GM12878 (cell line): Measurements from ENCODE around the gene SSR3. TPM values are rescaled to one million over a fixed set of nuclear protein-coding genes. Genes with fewer than 3 reads are reported as not detected.

Source experiments
- CEBPB ChIP-seq, 2 experiments: fragments of 150-350 bp in 1 of 2; IDR thresholded peaks; 2 replicates each; pipeline ENCODE4 v1.6.1; 2012 to 2014; ENCODE audit warnings: low read depth in 2 of 2, low read length in 2 of 2, borderline replicate concordance in 1 of 2, inconsistent platforms in 1 of 2
- CEBPZ ChIP-seq: fragments of 150-350 bp; IDR thresholded peaks from 2 replicates; pipeline ENCODE4 v1.6.1; 2016; ENCODE audit warnings: low read depth, low read length
- HCFC1 ChIP-seq: fragments of 150-350 bp; IDR thresholded peaks from 2 replicates; pipeline ENCODE4 v1.6.1; 2014; ENCODE audit warnings: low read length
- ZBTB33 ChIP-seq: fragments of 450-650 bp; IDR thresholded peaks from 2 replicates; pipeline ENCODE4 v1.6.1; 2017; ENCODE audit warnings: mild to moderate bottlenecking
- ZNF592 ChIP-seq: fragments of 450-650 bp; IDR thresholded peaks from 2 replicates; pipeline ENCODE4 v1.6.1; 2017; ENCODE audit warnings: mild to moderate bottlenecking, moderate library complexity
- polyA plus RNA-seq, 11 experiments: library from polyadenylated mRNA; depleted of rRNA in 4 of 11; unstranded in 6 of 11; stranded (reverse) in 5 of 11; fragments of >200 nt; fragmentation: Nextera tagmentation in 4 of 11; fragmentation: Illumina TruSeq in 1 of 11; extraction: Ambion mirVana in 4 of 11; extraction: Trizol in 1 of 11; gene quantifications; 1 replicate in 1 of 11; 2 replicates in 10 of 11; pipeline versions ENCODE4 v1.2.1 to v1.2.3, GENCODE V29; 2011 to 2016; ENCODE audit warnings: inconsistent platforms in 2 of 11, missing spikeins in 2 of 11, low read depth in 1 of 11
- total RNA-seq, 4 experiments: library from RNA; depleted of rRNA in 3 of 4; stranded (reverse); fragments of >200 nt in 3 of 4; fragmentation: Illumina TruSeq in 1 of 4; extraction: Trizol in 1 of 4; gene quantifications; 2 replicates each; pipeline versions ENCODE4 v1.2.1 to v1.2.3, GENCODE V29; 2013 to 2021

Gene SSR3
- total and polyA plus RNA-seq, 10 of the 15 experiments (the other 5 are each of a cell fraction or from before 2014, with no cell fraction given): 133 to 345 (median 191) TPM

DNA sequence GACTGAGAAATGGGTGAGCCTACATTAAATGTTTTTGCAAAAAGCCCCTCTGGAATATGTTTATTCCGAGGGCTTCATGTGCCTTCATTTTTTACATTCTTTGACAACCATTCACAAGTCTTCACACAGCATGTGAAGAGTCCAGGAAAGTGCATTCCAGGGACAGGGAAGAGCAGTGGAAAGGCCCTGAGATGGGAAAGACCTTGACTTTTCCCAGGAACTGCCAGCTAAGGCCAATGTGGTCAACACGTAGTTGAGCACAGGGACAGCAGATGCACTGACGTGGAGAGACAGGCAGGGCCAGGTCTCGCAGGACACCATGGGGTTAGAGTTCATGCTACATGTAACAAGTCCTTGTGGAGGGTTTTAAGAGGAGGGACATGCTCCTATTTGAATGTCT is 21.7 kb downstream of the SSR3 start (continued):
- TF ChIP-seq ZNF592: no peak
- TF ChIP-seq ZBTB33: no peak
- no peak for TF ChIP-seq CEBPZ
- no peak for TF ChIP-seq HCFC1
- no peak for TF ChIP-seq CEBPB (IDR thresholded peaks at IDR 0.05; ENCODE audit: borderline replicate concordance in 1 of 2, low read depth in 2 of 2, low read length in 2 of 2)
